ENCODE measurements around the gene MLNR.

MLNR gene

GRCh38 chr13:49234741-49235140 lies 14.6 kb downstream of the MLNR start:
- DNase-seq, result no peak

GRCh38 chr13:49235856-49236431 lies 15.8 kb downstream of the MLNR start:
- DNase-seq, result no peak

- no peak for DNase-seq
Observed at GRCh38 chr13:49238621-49239020, 18.5 kb downstream of the MLNR start.

GRCh38 chr13:49240017-49240416 lies 19.9 kb downstream of the MLNR start:
- no peak for DNase-seq

- no peak for DNase-seq
Observed at GRCh38 chr13:49241296-49241695, 21.2 kb downstream of the MLNR start.

GRCh38 chr13:49245101-49245500 lies 25.0 kb downstream of the MLNR start:
- DNase-seq, result no peak

- DNase-seq, result no peak
Observed at GRCh38 chr13:49246850-49247642, 26.9 kb downstream of the MLNR start.

GRCh38 chr13:49247643-49248621 lies 27.8 kb downstream of the MLNR start, which contains the start of gene CDADC1:
TSS of gene CDADC1 (plus strand) at chr13:49247925. CDS start at chr13:49248038, 113 bp downstream.
- DNase-seq, result peak; percentile 69

- DNase-seq, result no peak
Observed at GRCh38 chr13:49248622-49249002, 28.5 kb downstream of the MLNR start.

GRCh38 chr13:49251326-49251725 lies 31.2 kb downstream of the MLNR start:
- no peak for DNase-seq

GRCh38 chr13:49253310-49253709 lies 33.2 kb downstream of the MLNR start:
- no peak for DNase-seq

GRCh38 chr13:49254007-49254406 lies 33.9 kb downstream of the MLNR start:
- DNase-seq, result no peak

- DNase-seq, result no peak
Observed at GRCh38 chr13:49256841-49257240, 36.7 kb downstream of the MLNR start.

- DNase-seq, result no peak
Observed at GRCh38 chr13:49258089-49258796, 38.1 kb downstream of the MLNR start.

GRCh38 chr13:49259586-49259985 lies 39.4 kb downstream of the MLNR start:
- DNase-seq, result no peak

- no peak for DNase-seq
Observed at GRCh38 chr13:49262634-49263033, 42.5 kb downstream of the MLNR start.

- DNase-seq, result no peak
Observed at GRCh38 chr13:49265822-49266221, 45.7 kb downstream of the MLNR start.

GRCh38 chr13:49271264-49271663 lies 51.1 kb downstream of the MLNR start:
- no peak for DNase-seq

Data from SHP77 treated with DMSO at 0.1 percent for 48 hours (cell line).